WERI-Rb-1 (cell line): ENCODE data around the gene MGAT2.

Experiments used
- DNase-seq: peaks from one replicate; pipeline ENCODE4 v3.0.0-alpha.2; 2020
- H3K27ac ChIP-seq: fragments of 250-450 bp; sonication (Bioruptor Pico); 2 replicates; pipeline ENCODE4 v1.5.1; 2020; ENCODE audit warnings: mild to moderate bottlenecking, moderate library complexity
- H3K27me3 ChIP-seq: fragments of 250-450 bp; sonication (Bioruptor Pico); 2 replicates; pipeline ENCODE4 v1.5.1; 2021; ENCODE audit warnings: mild to moderate bottlenecking, low read depth, moderate library complexity; ENCODE audit not compliant: insufficient read depth, severe bottlenecking
- H3K36me3 ChIP-seq: fragments of 250-450 bp; sonication (Bioruptor Pico); 2 replicates; pipeline ENCODE4 v1.5.1; 2020; ENCODE audit warnings: mild to moderate bottlenecking, moderate library complexity
- H3K4me3 ChIP-seq: 2 replicates; pipeline ENCODE4 v1.5.1; 2011; ENCODE audit warnings: low read depth, mild to moderate bottlenecking, control low read depth, low read length
- H3K9me3 ChIP-seq: fragments of 250-450 bp; sonication (Bioruptor Pico); 2 replicates; pipeline ENCODE4 v1.5.1; 2021; ENCODE audit warnings: mild to moderate bottlenecking, moderate library complexity; ENCODE audit not compliant: severe bottlenecking
- TF ChIP-seq, protein P1 (sequence below): IDR thresholded peaks from 2 replicates; pipeline ENCODE4 v1.5.1; 2011; ENCODE audit warnings: low read depth, mild to moderate bottlenecking, control low read depth, inconsistent platforms, low read length

MGAT2 gene

DNA sequence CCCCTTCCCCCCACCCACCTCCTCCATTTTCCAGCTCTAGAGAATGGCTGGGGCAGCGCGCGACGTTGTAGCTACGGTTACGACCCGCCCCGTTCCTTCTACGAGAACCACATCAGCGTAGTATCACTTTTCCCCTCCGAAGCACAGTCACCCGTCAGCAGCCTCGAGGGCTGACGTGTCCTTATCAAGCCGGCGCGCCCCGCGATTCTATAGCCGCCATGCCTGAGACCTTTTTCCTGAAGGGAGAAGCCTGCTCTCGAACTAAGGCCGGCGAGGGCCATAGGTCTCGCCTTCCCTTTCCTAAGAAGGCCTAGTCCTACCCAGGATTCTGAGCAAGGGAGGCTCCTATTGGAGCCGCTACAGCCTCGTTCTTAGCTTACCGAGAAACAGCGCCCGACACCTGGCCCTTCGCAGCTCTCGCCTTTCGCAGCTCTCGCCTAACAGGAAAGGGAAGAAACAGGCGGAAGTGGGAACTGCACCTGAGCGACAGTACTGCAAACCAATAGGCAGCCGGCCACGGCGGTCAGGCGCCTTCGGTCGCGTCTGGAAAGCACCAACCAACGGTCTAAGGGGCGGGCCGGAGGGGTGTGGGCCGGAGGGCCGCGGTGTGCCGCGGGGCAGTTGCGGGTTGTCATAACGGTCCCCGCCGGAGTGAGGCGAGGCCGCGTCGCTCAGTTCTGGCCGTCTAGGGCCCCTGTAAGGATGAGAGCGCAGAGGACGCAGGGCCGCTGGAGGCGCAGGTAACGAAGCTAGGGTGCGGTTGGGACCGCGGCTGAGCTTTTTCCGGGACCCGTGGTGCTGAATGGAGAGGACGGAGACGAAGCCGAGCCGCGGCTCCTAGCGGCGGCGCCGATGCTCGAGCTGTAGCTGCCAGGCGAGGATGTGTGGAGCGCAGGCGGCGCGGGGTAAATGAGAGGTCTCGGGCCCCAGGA is at the start of gene MGAT2, which contains the start of gene RPL36AL:
MGAT2 (plus strand) TSS at position 618 of the 932 bp plus-strand sequence. CDS start 470 bp downstream, outside the sequence.
RPL36AL (minus strand) TSS at position 445 of the 932 bp plus-strand sequence. CDS start 1,522 bp downstream, outside the sequence.
- Histone ChIP-seq H3K27me3 (no peaks in the 10 kb centered on the region), H3K36me3 (peaks cover 58% of the 10 kb centered on the region), H3K27ac (peak within 1 kb of the TSS; percentile 95), H3K9me3 (no peaks in the 10 kb centered on the region), H3K4me3 (peak within 1 kb of the TSS; percentile 94)
- TF ChIP-seq, protein P1, sequence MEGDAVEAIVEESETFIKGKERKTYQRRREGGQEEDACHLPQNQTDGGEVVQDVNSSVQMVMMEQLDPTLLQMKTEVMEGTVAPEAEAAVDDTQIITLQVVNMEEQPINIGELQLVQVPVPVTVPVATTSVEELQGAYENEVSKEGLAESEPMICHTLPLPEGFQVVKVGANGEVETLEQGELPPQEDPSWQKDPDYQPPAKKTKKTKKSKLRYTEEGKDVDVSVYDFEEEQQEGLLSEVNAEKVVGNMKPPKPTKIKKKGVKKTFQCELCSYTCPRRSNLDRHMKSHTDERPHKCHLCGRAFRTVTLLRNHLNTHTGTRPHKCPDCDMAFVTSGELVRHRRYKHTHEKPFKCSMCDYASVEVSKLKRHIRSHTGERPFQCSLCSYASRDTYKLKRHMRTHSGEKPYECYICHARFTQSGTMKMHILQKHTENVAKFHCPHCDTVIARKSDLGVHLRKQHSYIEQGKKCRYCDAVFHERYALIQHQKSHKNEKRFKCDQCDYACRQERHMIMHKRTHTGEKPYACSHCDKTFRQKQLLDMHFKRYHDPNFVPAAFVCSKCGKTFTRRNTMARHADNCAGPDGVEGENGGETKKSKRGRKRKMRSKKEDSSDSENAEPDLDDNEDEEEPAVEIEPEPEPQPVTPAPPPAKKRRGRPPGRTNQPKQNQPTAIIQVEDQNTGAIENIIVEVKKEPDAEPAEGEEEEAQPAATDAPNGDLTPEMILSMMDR = peak; percentile 46; the same call in 1 of the 2 replicates
- DNase-seq = peak; percentile 99

DNA sequence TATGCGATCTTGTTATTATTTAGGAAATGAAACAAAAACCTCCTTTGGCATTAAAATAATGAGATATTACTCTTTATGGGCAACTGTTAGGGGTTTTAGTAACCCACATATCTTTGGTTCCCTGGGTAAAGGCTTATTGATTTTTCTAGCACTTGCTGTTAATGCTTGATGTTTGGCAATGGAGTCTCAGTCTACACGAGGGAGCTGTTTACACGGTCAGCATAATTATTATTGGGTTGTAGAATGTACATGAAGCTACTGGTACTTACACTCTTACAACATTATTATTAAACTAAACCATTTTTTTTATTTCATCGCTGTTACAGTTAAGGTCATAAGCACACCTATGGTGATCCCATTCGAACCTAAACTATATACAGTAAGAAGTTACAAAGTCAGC is 46.6 kb upstream of the MGAT2 start:
- H3K4me3 ChIP-seq = no peak overlapping the region
- no peak for DNase-seq
- TF ChIP-seq, protein P1 = no peak
- H3K36me3 ChIP-seq = peaks cover 11% of the 10 kb centered on the region
- H3K27me3 ChIP-seq = no peaks in the 10 kb centered on the region
- no peaks in the 10 kb centered on the region for H3K9me3 ChIP-seq
- H3K27ac ChIP-seq = no peak overlapping the region

DNA sequence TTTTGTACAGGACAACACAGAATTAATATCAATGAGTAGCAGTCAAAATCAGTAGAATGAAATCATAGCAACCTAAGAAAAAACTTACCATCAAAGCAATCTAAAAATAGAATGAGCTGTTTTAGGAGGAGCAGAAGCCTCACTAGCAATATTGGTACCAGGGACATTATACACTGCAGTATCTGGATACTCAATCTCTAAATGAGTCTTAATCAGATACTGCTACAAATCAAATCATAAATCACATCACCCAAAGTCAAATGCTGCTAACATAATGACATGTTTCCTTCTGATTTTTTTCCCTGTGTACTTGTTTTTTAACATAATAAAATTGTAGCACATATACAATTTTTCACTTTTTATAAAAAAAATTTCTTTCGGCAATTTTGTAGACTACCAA is 42.5 kb upstream of the MGAT2 start:
- H3K36me3 ChIP-seq = peaks cover 31% of the 10 kb centered on the region
- TF ChIP-seq, protein P1 = no peak
- H3K27me3 ChIP-seq = no peaks in the 10 kb centered on the region
- no peak for DNase-seq
- no peak overlapping the region for H3K27ac ChIP-seq
- H3K9me3 ChIP-seq = no peaks in the 10 kb centered on the region
- no peak overlapping the region for H3K4me3 ChIP-seq

GRCh38 chr14:49579841-49580240 is 40.8 kb upstream of the MGAT2 start:
- H3K9me3 ChIP-seq = no peaks in the 10 kb centered on the region
- no peak for DNase-seq
- H3K27me3 ChIP-seq = no peaks in the 10 kb centered on the region
- no peak overlapping the region for H3K27ac ChIP-seq
- no peak overlapping the region for H3K4me3 ChIP-seq
- peaks cover 48% of the 10 kb centered on the region for H3K36me3 ChIP-seq
- TF ChIP-seq, protein P1 = no peak

DNA sequence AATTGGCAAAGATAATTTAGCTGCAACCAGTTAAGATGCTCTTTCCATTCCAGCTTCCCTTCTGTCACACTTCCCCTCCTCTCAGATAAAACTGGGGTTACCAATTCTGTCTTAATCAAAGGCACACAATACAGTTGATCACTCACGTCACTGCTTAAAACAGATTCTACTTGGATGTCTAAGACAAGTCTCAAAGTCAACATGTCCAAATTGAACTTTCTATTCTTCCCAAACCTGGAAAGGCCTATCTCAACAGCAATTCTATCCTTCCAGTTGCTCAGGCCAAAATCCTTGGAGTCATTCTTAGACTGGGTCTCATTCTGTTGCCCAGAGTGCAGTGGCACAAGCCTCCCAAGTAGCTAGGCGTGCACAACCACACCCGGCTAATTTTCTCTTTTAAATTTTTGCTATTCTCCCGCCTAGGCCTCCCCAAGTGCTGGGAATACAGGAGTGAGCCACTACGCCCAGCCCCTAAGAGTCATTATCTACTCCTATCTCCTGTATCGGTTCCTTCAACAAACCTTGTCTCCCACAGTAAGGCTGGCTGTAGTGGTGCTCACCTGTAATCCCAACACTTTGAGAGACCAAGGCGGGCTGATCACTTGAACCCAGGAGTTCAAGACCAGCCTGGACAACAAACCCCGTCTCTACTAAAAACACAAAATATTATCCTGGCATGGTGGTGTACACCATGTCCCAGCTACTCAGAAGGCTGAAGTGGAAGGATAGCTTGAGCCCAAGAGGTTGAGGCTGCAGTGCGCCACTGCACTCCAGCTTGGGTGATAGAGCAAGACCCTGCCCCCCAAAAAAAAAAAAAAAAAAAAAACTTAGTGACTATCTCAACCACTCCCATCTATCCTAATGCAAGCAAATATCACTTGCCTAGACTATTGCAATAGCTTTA is 39.1 kb upstream of the MGAT2 start:
- Histone ChIP-seq H3K9me3 (no peaks in the 10 kb centered on the region), H3K27me3 (no peaks in the 10 kb centered on the region), H3K36me3 (peaks cover 50% of the 10 kb centered on the region), H3K27ac (no peak overlapping the region), H3K4me3 (no peak overlapping the region)
- TF ChIP-seq, protein P1 = no peak
- no peak for DNase-seq
